Urothelium cell line (cell line): ENCODE measurements around the gene TMEM225B.
A peak's percentile ranks its signal among the peaks of the same experiment; 100 is the strongest.
"Not testable (repeated sequence)": the region's sequence is repeated elsewhere in the genome, so short reads cannot be mapped to it uniquely, and the experiment has no call there.

ENCODE experiments used
- DNase-seq: peaks from one replicate; pipeline ENCODE4 v3.0.0; 2011; ENCODE audit warnings: low spot score, mixed read lengths
- FAIRE-seq: peaks from 2 replicates; lab custom pipeline; 2011; peaks lifted over from hg19 to GRCh38; lab: Jason Lieb, UNC

The TMEM225B gene

GRCh38 chr7:99597762-99598501, at the start of gene TMEM225B:
TMEM225B (plus strand) TSS chr7:99598267; CDS start chr7:99604389, 6,122 bp downstream.
- FAIRE-seq (no peak), DNase-seq (no peak)

- FAIRE-seq, DNase-seq: not testable (repeated sequence)
Measured at GRCh38 chr7:99549545-99549944, 48.5 kb upstream of the TMEM225B start.

GRCh38 chr7:99551334-99551733, 46.7 kb upstream of the TMEM225B start:
- DNase-seq (no peak), FAIRE-seq (no peak)

- FAIRE-seq, result peak; percentile 77
- peak; percentile 99 for DNase-seq
Measured at GRCh38 chr7:99551767-99552463, 46.2 kb upstream of the TMEM225B start, which contains the start of gene FAM200A. FAM200A (minus strand) TSS chr7:99552114; CDS start chr7:99548407, 3,707 bp downstream.

- FAIRE-seq (no peak), DNase-seq (no peak)
Measured at GRCh38 chr7:99553039-99553438, 45.0 kb upstream of the TMEM225B start.

- FAIRE-seq (no peak), DNase-seq (no peak)
Measured at GRCh38 chr7:99554939-99555338, 43.1 kb upstream of the TMEM225B start.

GRCh38 chr7:99557196-99557607, 40.9 kb upstream of the TMEM225B start:
- no peak for FAIRE-seq
- no peak for DNase-seq

GRCh38 chr7:99557940-99558305, 40.1 kb upstream of the TMEM225B start:
- FAIRE-seq, result no peak
- DNase-seq, result peak; percentile 37

- FAIRE-seq, result peak; percentile 32
- DNase-seq, result peak; percentile 99
Measured at GRCh38 chr7:99558306-99559174, 39.5 kb upstream of the TMEM225B start, which contains the start of gene ZNF655. ZNF655 (plus strand) TSS chr7:99558642; CDS start chr7:99560560, 1,918 bp downstream.

- DNase-seq (no peak), FAIRE-seq (no peak)
Measured at GRCh38 chr7:99559175-99559915, 38.7 kb upstream of the TMEM225B start.

GRCh38 chr7:99560834-99561736, 37.0 kb upstream of the TMEM225B start:
- FAIRE-seq (no peak), DNase-seq (no peak)

GRCh38 chr7:99561737-99562051, 36.4 kb upstream of the TMEM225B start:
- DNase-seq (no peak), FAIRE-seq (no peak)

GRCh38 chr7:99562114-99562784, 35.8 kb upstream of the TMEM225B start:
- DNase-seq (no peak), FAIRE-seq (no peak)

GRCh38 chr7:99562832-99563231, 35.2 kb upstream of the TMEM225B start:
- DNase-seq (peak; percentile 97), FAIRE-seq (peak; percentile 99)

GRCh38 chr7:99563650-99564049, 34.4 kb upstream of the TMEM225B start:
- FAIRE-seq (no peak), DNase-seq (peak; percentile 70)

GRCh38 chr7:99568770-99569169, 29.3 kb upstream of the TMEM225B start:
- FAIRE-seq, DNase-seq: not testable (repeated sequence)

GRCh38 chr7:99571768-99572167, 26.3 kb upstream of the TMEM225B start:
- DNase-seq, result no peak
- no peak for FAIRE-seq

- DNase-seq, result no peak
- no peak for FAIRE-seq
Measured at GRCh38 chr7:99573257-99573656, 24.8 kb upstream of the TMEM225B start.

- DNase-seq, result no peak
- no peak for FAIRE-seq
Measured at GRCh38 chr7:99576251-99576650, 21.8 kb upstream of the TMEM225B start.
